Measurements from ENCODE around the gene DPP9.
"Not testable (repeated sequence)": the region's sequence is repeated elsewhere in the genome, so short reads cannot be mapped to it uniquely, and the experiment has no call there.

The DPP9 gene

DNA sequence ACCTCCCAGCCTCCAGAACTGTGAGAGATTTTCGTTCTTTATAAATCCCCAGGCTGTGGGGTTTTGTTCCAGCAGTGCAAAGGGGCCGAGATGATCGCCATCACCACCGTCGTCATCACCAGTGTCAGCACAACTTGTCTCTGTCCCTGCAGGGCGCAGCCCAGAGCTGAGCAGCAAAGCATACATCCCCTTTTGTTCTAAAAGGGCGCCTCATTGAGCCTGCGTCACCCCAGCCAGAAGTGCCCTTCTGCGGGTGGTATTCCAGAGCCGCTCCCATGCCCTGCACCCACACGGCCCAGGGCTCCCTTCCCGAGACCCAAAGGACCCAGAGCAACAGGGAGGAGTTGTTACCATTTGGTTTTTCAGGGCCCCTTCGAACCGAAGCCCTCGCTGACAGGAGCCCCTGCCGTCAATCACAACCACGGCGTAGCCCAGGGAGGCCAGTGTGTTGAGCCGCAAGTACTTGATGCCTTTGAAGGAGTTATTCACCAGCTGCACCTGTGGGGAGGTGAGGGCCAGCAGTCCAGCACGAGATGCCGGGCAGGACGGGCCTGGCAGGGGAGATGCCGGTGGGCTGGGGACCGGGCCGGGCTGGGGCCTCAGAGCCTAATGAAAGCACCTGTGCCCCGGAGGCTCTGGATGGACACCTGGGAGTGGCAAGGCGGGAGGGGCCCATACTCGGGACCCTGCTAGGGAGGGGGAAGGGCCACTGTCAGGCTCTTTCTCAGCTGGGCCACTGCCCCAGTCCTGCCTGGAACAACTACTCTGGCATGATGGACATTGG, 39.1 kb downstream of the DPP9 start:
- DNase-seq = no peak

DNA sequence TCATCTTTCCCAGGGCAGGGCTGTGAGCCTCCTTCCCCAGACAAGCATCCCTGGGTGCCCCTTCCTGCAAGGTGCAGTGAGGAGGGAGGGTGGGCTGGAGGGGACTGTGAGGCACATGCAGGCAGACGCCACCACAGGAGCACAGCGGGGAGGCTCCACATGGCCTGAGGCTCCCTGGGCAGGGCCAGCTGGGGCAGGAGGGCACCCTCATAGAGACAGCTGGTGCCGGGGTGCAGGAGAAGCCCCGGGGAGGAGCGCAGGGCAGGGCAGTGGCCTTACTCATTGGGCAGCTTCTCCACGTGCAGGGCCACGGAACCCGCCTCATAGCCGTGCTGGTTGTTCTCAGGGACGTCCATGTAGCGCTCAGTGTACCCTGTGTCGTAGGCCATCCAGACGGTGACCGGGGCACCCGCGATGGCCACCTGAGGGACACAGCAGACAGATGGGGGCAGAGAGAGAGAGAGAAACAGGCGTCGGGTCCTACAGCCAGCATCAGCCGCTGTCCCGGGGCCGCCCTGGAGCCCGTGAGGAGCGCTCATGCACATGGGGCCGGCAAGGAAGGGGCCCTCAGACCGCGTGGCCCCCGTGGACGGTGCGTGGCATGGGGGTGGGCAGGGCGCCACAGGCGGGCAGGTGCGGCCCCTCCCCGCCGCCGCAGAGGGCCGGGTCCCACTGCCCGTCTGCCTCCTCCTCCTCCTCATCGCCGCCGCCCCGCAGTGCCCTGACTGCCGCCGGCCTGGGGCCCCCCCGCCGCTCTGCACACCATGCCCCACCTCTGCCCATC, 41.0 kb downstream of the DPP9 start:
- no peak for DNase-seq

DNA sequence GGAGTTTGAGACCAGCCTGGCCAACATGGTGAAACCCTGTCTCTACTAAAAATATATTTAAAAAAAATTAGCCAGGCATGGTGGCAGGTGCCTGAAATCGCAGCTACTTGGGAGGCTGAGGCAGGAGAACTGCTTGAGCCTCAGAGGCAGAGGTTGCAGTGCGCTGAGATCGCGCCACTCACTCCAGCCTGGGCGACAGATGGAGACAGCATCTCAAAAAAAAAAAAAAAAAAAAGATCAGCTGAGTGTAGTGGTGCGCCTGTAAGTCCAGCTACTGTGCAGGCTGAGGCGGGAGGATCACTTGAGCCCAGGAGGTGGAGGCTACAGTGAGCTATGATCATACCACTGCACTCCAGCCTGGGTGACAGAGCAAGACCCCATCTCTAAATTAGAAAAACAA, 43.6 kb downstream of the DPP9 start:
- DNase-seq = not testable (repeated sequence)

DNA sequence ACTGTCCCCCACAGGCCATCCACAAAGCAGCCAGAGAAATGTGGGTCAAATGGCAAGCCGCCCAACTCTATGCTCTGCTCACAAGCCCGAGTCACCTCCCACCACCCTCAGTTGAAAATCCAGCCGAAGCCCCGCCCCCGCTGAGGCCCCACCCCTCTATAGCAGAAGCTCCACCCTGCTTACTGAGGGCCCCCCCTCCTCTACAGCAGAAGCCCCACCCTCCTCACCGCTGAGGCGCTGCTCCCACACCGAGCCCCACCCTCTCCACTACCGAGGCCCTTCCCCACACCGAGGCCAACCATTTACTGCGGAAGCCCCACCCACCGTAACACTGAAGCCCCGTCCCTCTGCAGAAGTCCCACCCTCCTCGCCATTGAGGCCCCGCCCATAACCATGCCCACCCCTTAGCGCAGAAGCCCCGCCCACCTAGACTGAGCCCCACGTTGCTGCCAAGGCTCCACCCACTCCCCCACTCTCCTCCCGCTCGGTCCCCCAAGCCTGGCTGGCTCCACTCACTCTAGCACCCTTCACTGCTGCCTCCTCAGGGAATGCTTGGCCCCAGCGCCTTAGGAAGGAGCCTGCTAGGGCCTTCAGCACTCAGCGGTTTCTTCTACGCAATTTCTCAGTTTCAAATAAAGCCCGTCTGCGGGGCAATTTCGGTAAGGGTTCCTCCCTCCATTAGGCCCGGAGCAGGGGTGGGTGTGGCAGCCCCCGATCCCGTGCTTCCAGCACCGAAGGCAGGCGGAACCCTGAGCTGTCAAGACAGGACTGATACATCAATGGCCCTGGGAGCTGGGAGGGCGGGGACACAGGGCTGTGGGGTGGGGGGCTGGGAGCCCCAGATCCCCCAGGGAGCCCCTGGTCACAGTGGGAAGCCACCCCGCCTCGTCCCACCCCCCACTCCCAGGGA, 44.5 kb downstream of the DPP9 start:
- peak; percentile 21 to 24 for DNase-seq

DNA sequence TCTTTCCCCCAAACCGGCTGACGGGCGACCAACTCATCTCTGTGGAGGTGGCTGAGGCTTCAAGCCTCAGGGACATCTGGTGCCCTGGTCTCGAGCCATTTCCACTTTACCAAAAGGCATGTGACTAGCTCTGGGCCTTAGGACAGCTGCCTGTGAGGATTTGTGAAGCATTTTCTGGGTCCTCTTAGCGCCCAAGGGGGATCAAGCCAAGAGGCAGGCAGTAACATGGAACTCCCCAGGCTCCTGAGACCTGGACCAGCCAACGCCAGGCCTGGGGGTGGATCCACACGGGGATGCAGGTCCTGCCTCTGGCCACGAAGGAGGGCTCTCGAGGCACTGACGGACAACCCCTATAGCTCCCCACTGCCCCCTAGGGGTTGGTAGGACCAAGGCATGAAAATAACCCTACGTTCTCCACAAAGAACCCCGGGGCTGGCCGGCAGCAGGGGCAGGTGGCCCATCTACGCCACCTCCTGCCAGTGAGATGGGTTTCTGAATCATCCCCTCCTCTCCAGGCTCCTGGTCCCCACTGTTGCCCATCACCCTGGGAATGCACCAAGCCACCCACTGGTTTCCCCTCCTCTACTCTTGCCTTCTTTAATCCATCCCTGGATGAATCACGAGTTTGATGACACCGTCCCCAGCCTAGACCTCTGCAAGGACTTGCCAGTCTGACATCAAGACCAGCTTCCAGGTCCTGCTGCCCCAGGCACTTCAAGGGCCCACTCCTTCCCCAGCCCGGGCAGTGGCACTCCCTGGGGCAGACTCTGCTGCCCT, 46.5 kb downstream of the DPP9 start:
- peak; percentile 31 to 47 for DNase-seq

DNA sequence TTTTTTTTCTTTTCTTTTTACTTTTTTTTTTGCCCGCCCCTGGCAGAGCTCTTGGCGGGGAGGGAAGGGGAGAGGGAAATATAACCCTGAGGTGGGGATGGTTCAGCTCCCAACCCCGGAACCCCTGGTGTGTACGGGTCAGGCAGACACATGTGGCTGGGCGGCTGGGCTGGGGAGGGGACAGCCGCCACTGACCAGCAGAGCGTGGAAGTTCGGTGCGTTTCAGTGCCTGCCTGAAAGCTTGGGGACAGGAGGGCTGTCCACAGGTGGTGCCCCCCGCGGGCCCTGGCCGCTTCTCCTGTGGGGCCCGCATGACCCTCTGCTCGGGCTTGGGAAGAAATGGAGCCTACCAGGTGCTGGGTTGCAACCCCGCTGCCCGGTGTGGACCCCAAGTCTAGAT, 48.3 kb downstream of the DPP9 start:
- DNase-seq = no peak

DNA sequence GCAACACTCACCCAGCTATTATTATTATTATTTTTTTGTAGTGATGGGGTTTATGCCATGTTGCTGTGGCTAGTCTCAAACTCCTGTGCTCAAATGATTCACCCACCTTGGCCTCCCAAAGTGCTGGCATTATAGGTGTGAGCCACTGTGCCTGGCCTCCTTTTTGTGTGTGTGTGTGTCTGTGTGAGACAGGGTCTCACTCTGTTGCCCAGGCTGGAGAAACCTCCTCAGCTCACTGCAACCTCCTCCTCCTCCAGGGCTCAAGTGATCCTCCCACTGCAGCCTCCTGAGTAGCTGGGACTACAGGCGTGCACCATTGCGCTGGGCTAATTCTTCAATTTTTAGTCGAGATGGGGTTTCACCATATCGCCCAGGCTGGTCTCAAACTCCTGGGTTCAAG, 49.9 kb downstream of the DPP9 start:
- DNase-seq = no peak

DNA sequence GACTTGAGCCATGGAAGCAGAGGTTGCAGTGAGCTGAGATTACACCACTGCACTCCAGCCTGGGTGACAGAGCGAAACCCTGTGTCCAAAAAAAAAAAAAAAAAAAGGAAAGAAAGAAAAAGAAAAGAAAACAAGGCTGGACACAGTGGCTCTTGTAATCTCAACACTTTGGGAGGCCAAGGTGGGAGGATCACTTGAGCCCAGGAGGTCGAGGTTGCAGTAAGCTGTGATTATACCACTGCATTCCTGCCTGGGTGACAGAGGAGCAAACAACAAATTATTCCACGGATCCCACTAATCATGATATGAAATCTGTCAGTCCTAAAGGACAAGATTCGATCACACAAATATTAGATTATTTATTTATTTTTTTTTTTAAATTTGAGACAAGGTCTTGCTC, 50.4 kb downstream of the DPP9 start:
- no peak for DNase-seq

DNA sequence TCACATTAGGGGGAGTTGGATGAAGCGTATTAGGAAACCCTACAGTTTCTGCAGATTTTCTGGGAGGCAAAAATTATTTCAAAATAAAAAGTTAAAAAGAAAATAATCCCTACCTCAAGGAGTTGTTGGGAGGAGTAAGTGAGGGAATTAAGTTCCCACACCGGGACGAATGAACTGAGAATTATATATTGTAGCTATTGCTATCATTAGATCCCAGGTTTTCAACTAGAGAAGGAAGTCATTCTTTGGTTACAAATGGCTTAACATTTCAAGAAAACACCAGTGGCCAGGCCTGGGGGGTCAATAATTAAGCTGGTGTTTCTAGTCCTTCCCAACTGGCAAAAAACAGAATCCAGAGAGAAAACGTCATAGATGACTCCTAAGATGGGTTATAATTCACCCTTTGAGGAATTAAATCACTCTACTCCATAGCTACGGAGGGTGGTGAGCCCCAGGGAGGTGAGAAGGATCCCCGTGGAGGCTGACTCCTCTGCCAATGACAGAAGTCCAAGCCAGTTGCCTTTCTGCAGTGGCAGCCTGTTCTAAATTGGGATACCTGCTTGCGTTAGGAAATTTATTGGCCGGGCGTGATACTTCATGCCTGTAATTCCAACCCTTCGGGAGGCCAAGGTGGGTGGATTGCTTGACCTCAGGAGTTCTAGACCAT, 52.3 kb downstream of the DPP9 start:
- no peak for DNase-seq

DNA sequence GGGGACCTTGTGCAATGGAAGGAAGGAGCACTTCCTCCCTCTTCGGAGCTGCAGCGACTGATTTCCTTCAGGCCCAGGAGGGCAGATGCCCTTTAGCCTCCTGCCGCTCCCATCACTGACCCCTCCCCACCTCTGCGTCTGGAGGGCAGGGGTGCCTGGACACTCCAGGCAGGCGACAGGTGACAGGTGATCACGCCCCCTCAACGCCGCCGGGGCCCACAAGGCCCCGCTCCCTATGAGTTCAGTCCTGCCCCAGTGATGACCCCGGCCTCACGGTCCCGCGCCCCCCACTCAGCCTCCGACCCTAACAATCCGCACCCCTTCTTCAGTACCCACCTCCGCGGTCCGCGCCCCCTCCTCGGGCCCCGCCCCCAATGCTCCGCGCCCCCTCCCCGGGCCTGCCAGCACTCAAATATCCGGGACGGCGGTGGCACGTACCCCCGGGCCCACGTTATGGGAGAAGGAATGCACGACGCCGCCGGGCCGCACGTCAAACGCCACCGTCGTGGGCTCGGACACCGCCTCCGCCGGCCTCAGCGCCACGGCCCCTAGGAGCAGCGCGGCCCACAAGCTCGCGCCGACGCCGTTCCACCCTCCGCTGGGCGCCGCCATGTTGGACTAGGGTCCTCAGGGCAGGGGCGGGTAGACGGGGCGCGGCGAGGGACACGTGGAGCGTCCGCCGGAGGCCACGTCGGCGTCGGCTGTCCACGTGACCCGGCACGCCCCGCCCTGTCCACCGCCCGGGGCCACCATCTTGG, 53.7 kb downstream of the DPP9 start, which contains the start of gene MYDGF:
MYDGF (minus strand) TSS at position 620 of the 758 bp plus-strand sequence; CDS start at position 612, 8 bp downstream.
- DNase-seq = peak; percentile 95 to 96

DNA sequence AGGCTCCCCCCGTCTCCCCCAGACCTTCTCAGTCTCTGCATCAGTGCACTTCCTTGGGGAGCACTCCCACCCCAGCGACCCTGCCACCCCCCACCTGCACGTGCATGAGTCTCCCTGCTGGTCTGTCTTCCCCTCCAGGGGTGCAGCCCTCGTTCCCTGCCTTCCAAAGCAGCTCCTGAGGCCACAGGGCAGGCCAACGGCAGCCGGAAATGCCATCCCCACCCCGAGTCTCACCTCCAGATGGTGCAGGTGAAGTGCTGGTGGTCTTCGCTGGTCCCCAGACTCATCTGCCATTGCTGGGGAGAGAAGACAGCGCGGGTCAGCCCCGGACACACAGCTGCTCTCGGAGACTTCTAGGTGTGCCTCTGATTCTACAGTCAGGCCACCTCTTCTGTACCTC, 59.0 kb downstream of the DPP9 start:
- no peak for DNase-seq

DNA sequence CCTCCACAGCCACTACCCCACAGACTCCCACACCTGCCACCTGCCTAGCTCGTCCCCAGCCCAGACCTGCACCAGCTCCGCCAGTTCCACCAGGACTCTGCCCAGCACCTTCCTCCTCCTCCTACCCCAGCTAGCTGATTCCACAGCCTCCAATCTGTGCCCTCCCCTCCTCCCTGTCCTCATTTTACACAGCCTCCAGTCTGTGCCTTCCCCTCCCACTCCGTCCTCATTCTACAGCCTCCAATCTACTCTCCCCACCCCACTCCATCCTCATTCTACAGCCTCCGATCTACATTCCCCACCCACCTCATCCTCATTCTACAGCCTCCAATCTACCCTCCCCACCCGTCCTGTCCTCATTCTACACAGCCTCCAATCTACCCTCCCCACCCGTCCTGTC, 60.8 kb downstream of the DPP9 start:
- DNase-seq = no peak

DNA sequence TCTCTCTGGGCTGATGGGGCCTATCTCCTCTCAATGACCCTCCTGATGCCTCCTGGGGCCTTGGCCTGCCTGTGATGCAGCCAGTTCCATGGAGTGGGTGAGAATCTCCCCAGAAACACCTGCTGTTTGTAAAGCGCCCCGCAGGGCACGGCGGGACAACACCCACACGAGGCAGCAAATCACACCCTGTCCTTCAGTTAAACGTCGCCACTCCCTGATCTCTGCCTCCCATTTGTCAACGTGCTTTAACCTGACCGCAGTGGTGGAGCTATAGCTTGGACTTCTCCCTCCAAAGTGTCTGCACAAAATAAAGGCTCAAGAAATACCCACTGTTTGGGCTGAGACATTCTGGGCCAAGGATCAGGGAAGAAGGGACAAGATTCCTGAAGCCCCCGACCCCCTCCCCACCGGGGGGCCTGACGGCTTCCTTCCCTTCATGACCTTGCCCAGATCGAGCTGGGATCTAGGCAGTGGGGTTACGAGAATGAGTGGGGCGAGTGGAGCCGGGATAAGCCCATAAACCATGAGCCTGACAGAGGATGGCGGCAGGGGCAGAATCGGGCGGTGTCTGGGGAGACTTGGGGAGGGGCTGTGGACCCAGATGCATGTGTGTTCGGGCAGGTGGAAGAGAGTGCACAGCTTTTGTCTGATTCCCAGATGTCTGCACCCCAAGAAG, 61.5 kb downstream of the DPP9 start:
- DNase-seq = no peak

DNA sequence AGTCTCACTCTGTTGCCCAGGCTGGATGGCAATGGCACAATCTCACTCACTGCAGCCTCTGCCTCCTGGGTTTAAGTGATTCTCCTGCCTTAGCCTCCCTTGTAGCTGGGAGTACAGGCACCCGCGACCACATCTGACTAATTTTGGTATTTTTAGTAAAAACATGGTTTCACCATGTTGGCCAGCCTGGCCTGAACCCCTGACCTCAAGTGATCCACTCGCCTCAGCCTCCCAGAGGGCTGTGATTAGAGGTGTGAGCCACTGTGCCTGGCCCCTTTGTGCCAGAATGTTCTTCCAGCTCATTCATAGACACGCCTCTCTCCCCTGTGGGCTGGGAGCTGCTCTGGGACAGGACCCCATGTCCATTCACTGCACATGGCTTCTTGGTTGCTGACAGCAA, 62.6 kb downstream of the DPP9 start:
- no peak for DNase-seq

DNA sequence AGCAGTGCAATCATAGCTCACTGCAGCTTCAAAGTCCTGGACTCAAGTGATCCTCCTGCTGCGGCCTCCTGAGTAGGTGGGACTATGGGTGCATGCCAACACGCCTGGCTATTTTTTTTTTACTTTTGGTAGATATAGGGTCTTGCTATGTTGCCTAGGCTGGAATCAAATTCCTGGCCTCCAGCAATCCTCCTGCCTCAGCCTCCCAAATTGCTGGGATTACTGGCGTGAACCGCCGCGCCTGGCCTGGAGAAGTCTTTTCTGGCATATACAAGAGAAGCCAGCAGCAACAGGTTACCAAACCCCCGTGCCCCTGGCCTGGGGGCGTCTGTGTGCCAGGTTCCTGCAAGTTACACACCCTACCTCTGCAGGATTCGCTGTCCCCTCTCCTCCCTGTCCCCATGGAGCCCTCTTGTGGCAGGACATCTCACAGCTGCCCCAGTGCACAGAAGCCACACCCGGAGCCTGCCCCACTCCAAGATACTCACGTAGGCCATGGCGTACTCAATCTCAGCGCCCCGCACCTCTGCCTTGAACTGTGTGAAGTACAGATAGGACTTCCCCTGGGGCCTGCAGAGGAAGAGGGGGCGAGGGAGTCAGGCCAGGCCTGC, 63.4 kb downstream of the DPP9 start:
- DNase-seq = no peak

DNA sequence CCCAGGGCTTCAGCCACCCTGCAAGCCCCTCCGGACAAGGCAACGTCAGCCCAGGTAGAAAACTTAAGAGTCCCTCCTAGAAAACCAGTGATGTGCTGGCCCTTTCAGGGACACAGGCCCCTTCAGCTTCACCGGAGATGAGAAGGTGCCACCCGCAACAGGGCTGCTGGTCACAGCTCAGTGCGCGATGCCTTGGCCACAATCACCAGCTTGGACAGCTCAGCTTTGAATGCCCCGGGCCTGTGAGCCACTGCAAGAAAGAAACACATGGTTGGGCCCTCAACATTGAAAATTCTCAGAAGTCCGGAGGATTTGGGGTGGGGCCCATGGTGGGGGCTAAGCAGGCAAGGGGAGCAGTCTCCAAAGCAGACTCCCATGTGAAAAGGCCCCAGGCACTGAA, 65.8 kb downstream of the DPP9 start:
- no peak for DNase-seq

DNA sequence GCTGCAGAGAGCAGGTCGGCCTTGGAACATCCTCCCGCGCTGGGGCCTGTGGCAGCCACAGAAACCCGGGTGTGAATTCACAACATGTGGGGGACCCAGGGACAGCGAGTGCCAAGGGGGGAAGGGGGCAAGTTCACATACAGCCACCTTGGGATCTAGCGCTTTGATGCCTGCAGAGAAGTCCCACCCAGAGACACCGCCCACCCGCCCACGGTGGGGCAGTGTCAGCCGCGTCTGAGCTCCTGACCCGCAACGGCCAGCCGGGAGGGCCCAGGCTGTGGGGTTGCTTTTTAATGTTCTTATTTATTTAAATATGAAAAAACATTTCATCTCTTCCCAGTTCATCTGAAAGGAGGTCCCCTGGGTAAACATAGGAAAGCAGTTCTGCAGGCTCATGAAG, 66.4 kb downstream of the DPP9 start:
- DNase-seq = no peak

DNA sequence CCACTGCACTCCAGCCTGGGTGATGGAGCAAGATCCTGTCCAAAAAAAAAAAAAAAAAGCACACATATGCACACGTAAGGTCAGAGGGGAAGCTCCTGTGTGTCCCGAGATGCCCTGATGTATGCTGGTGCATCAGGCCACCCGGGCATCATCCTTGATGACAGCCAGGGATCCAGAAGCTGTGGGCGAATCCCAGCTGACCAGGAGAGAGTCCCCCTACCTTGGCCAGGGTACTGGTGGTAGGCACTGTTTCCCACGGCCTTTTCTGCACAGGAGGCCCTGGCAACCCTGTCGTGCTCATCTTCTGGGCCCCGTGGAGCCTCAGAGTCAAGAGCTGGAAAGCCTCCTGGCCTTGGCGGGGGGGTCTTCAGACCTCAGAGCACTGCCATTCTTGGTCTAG, 67.5 kb downstream of the DPP9 start:
- DNase-seq = no peak

DNA sequence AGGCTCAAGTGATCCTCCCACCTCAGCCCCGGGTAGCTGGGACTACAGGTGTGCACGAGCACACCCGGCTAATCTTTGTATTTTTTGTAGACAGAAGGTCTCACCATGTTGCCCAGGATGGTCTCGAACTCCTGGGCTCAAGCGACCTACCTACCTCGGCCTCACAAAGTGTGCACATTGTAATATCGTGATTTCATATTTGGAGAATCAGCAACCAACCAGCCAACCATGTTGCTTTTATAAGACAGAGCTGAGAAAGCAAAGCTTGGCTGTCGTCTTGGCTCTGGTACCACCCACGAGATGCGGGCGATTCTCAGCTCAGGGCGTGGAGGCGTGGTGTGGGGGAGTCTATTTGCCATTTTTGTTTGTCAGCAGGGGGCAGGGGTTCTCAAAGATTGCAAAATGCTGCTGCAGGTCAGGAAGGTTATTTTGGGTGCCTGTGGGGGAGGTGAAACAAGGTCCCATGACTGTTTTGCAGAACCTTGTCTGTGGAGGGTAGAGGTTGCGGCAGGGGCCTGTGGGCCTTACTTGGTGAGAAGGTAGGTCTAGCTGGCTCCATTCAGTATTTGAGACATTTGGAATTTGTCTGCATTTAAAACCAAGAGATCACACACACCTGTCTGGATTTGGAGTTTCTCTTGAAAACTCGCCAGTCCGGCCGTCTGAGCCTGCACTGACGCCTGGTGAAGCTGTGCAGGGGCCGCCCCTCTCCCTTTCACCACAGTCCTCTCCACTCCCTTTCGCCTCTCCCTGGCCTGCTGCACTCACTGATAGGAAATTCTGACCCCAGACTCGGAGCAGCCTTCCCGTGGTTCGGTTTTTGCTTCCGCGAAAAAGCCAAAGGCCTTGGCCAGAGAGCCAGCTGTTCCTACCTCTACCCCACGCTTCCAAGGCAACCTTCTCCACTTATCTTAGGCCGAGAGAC, 68.9 kb downstream of the DPP9 start:
- no peak for DNase-seq
